ENCODE results near the gene RPGRIP1L. TPM values are rescaled to one million over a fixed set of nuclear protein-coding genes. Genes with fewer than 3 reads are reported as not detected.
A peak's percentile ranks its signal among the peaks of the same experiment; 100 is the strongest.

The RPGRIP1L gene
- total RNA-seq, 1 experiment from 2014 or later, result 9.8 TPM

DNA sequence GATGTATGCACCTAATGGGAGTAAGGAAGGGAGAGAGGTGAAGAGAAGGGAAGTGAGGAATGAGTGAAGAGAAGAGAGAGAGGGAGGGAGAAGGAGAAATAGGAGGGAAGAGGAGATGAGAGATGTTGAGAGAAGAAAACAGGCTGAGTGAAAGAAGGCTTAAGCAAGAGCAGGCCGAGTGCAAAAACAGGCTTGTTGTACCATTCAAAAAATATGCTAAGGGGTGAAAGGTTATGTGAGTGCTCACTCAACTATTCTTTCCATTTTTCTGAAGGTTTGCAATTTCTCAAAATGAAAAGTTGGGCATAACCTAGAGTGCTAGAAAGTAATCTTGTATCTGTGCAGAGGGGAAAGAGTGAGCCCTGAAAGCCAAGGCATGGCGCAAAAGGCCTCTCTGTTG is 22.9 kb downstream of the RPGRIP1L start:
- Mint-ChIP-seq H3K9me3 (peaks cover 8% of the 10 kb centered on the region), H3K27ac (peak overlapping the region; percentile 40; the same call in 1 of the 2 replicates), H3K27me3 (ENCODE audit: low read depth) (no peaks in the 10 kb centered on the region), H3K4me1 (peaks cover 10% of the 10 kb centered on the region), H3K36me3 (peaks cover 18% of the 10 kb centered on the region), H3K4me3 (no peak overlapping the region)
- ChIA-PET CTCF (no interaction called here), POLR2A (interaction anchor here (0.6 kb wide), 1 partner anchor 575 kb away, joined by 4 read pairs; no protein-coding TSS in a partner anchor)
- TF ChIP-seq JUN (CRISPR knock-in tag; IDR thresholded peaks at IDR 0.05) (no peak), ZNF121 (CRISPR knock-in tag; IDR thresholded peaks at IDR 0.05) (no peak), TEAD1 (CRISPR knock-in tag; IDR thresholded peaks at IDR 0.05) (no peak)
- ATAC-seq, result no peak
- DNase-seq (ENCODE audit: low spot score), result no peak

DNA sequence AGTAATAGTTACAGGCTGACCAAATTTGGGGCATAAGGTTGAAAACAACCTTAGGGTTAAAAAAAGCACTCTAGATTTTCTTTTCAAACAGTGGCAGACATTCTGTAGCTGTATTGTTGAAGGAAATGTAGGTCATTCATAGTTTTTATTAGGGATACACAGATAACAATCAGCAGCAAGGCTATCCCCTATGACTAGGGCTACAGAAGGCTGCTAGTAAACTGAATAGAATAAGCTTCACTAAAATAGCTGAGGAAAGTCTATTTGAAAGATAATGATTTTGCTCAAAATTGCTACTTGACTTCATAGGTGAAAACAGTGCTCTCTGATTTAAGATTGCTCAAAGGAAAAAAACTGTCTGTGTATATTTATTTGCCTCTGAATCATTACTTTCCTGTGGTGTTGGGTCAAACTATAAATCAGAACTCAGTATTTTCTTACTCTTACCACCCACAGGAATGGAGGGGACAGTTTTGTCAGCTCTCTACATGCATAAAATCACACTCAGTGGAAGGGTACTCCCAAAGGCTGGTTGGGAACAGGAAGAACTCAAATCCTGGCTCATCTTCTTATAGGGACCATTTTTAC is 24.8 kb downstream of the RPGRIP1L start:
- CTCF ChIA-PET, result no interaction called here
- DNase-seq (ENCODE audit: low spot score) (no peak), ATAC-seq (no peak)
- TF ChIP-seq ESRRA (CRISPR knock-in tag; IDR thresholded peaks at IDR 0.05; ENCODE audit: borderline replicate concordance) (no peak), SP1 (CRISPR knock-in tag; conservative IDR thresholded peaks at IDR 0.05) (no peak), ELF4 (CRISPR knock-in tag; IDR thresholded peaks at IDR 0.05; ENCODE audit: low read depth) (no peak), GTF2I (CRISPR knock-in tag; conservative IDR thresholded peaks at IDR 0.05) (no peak), ZNF263 (CRISPR knock-in tag; IDR thresholded peaks at IDR 0.05; ENCODE audit: low read depth) (no peak), FOXK1 (CRISPR knock-in tag; IDR thresholded peaks at IDR 0.05) (no peak), CREB1 (CRISPR knock-in tag; IDR thresholded peaks at IDR 0.05) (no peak), GABPB1 (CRISPR knock-in tag; IDR thresholded peaks at IDR 0.05) (no peak), CBFB (CRISPR knock-in tag; IDR thresholded peaks at IDR 0.05; ENCODE audit: low read depth) (no peak), MYBL2 (CRISPR knock-in tag; IDR thresholded peaks at IDR 0.05) (no peak)
- TF ChIP-seq, protein P1, sequence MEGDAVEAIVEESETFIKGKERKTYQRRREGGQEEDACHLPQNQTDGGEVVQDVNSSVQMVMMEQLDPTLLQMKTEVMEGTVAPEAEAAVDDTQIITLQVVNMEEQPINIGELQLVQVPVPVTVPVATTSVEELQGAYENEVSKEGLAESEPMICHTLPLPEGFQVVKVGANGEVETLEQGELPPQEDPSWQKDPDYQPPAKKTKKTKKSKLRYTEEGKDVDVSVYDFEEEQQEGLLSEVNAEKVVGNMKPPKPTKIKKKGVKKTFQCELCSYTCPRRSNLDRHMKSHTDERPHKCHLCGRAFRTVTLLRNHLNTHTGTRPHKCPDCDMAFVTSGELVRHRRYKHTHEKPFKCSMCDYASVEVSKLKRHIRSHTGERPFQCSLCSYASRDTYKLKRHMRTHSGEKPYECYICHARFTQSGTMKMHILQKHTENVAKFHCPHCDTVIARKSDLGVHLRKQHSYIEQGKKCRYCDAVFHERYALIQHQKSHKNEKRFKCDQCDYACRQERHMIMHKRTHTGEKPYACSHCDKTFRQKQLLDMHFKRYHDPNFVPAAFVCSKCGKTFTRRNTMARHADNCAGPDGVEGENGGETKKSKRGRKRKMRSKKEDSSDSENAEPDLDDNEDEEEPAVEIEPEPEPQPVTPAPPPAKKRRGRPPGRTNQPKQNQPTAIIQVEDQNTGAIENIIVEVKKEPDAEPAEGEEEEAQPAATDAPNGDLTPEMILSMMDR (IDR thresholded peaks at IDR 0.05), result no peak
- TF ChIP-seq, protein P2, sequence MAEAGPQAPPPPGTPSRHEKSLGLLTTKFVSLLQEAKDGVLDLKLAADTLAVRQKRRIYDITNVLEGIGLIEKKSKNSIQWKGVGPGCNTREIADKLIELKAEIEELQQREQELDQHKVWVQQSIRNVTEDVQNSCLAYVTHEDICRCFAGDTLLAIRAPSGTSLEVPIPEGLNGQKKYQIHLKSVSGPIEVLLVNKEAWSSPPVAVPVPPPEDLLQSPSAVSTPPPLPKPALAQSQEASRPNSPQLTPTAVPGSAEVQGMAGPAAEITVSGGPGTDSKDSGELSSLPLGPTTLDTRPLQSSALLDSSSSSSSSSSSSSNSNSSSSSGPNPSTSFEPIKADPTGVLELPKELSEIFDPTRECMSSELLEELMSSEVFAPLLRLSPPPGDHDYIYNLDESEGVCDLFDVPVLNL (CRISPR knock-in tag; IDR thresholded peaks at IDR 0.05; ENCODE audit: borderline replicate concordance, low read depth), result no peak
- TF ChIP-seq, protein P3, sequence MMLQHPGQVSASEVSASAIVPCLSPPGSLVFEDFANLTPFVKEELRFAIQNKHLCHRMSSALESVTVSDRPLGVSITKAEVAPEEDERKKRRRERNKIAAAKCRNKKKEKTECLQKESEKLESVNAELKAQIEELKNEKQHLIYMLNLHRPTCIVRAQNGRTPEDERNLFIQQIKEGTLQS (CRISPR knock-in tag; conservative IDR thresholded peaks at IDR 0.05), result no peak
- Mint-ChIP-seq H3K4me1 (peaks cover 10% of the 10 kb centered on the region), H3K27ac (no peak overlapping the region), H3K9me3 (no peaks in the 10 kb centered on the region), H3K36me3 (peaks cover 6% of the 10 kb centered on the region), H3K4me3 (no peak overlapping the region), H3K27me3 (ENCODE audit: low read depth) (no peaks in the 10 kb centered on the region)
- POLR2A ChIA-PET, result no interaction called here

DNA sequence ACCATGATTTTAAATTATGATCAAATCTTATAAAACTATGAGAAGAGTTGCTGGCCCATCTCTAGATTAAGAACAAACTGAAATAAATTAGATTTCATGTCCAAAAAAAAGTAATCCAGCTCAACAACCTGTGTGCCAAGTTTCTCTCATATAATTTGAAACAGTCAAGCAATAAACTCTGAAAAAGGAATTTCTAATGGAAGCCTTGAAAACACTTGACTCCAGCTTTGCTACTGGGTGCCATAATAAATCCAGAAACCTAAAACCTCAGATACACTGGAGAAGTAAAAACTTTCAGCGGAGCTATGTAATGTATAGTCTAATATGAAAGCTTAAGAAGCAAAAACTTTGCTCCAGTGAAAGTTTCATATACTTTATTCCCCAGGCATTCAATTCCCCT is 25.5 kb downstream of the RPGRIP1L start:
- no peak overlapping the region for H3K27ac Mint-ChIP-seq
- DNase-seq (ENCODE audit: low spot score) (no peak), ATAC-seq (no peak)
- H3K36me3 Mint-ChIP-seq, result peaks cover 1% of the 10 kb centered on the region; the same call in 1 of the 2 replicates
- no peaks in the 10 kb centered on the region for H3K9me3 Mint-ChIP-seq
- ChIA-PET CTCF (interaction anchor here (0.8 kb wide), 1 partner anchor 14 kb away, joined by 3 read pairs; no protein-coding TSS in a partner anchor), POLR2A (no interaction called here)
- H3K4me1 Mint-ChIP-seq, result peaks cover 10% of the 10 kb centered on the region
- no peak overlapping the region for H3K4me3 Mint-ChIP-seq
- TF ChIP-seq TP53 (CRISPR knock-in tag; IDR thresholded peaks at IDR 0.05) (no peak), ESRRA (CRISPR knock-in tag; IDR thresholded peaks at IDR 0.05; ENCODE audit: borderline replicate concordance) (no peak), ZNF416 (CRISPR knock-in tag; IDR thresholded peaks at IDR 0.05) (no peak), JUN (CRISPR knock-in tag; IDR thresholded peaks at IDR 0.05) (no peak), ELF4 (CRISPR knock-in tag; IDR thresholded peaks at IDR 0.05; ENCODE audit: low read depth) (no peak), FOXJ3 (CRISPR knock-in tag; IDR thresholded peaks at IDR 0.05; ENCODE audit: borderline replicate concordance) (no peak)
- TF ChIP-seq, protein P4, sequence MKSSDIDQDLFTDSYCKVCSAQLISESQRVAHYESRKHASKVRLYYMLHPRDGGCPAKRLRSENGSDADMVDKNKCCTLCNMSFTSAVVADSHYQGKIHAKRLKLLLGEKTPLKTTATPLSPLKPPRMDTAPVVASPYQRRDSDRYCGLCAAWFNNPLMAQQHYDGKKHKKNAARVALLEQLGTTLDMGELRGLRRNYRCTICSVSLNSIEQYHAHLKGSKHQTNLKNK (CRISPR knock-in tag; IDR thresholded peaks at IDR 0.05), result no peak
- TF ChIP-seq, protein P5, sequence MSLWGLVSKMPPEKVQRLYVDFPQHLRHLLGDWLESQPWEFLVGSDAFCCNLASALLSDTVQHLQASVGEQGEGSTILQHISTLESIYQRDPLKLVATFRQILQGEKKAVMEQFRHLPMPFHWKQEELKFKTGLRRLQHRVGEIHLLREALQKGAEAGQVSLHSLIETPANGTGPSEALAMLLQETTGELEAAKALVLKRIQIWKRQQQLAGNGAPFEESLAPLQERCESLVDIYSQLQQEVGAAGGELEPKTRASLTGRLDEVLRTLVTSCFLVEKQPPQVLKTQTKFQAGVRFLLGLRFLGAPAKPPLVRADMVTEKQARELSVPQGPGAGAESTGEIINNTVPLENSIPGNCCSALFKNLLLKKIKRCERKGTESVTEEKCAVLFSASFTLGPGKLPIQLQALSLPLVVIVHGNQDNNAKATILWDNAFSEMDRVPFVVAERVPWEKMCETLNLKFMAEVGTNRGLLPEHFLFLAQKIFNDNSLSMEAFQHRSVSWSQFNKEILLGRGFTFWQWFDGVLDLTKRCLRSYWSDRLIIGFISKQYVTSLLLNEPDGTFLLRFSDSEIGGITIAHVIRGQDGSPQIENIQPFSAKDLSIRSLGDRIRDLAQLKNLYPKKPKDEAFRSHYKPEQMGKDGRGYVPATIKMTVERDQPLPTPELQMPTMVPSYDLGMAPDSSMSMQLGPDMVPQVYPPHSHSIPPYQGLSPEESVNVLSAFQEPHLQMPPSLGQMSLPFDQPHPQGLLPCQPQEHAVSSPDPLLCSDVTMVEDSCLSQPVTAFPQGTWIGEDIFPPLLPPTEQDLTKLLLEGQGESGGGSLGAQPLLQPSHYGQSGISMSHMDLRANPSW (CRISPR knock-in tag; conservative IDR thresholded peaks at IDR 0.05; ENCODE audit: low read depth), result no peak
- TF ChIP-seq, protein P6, sequence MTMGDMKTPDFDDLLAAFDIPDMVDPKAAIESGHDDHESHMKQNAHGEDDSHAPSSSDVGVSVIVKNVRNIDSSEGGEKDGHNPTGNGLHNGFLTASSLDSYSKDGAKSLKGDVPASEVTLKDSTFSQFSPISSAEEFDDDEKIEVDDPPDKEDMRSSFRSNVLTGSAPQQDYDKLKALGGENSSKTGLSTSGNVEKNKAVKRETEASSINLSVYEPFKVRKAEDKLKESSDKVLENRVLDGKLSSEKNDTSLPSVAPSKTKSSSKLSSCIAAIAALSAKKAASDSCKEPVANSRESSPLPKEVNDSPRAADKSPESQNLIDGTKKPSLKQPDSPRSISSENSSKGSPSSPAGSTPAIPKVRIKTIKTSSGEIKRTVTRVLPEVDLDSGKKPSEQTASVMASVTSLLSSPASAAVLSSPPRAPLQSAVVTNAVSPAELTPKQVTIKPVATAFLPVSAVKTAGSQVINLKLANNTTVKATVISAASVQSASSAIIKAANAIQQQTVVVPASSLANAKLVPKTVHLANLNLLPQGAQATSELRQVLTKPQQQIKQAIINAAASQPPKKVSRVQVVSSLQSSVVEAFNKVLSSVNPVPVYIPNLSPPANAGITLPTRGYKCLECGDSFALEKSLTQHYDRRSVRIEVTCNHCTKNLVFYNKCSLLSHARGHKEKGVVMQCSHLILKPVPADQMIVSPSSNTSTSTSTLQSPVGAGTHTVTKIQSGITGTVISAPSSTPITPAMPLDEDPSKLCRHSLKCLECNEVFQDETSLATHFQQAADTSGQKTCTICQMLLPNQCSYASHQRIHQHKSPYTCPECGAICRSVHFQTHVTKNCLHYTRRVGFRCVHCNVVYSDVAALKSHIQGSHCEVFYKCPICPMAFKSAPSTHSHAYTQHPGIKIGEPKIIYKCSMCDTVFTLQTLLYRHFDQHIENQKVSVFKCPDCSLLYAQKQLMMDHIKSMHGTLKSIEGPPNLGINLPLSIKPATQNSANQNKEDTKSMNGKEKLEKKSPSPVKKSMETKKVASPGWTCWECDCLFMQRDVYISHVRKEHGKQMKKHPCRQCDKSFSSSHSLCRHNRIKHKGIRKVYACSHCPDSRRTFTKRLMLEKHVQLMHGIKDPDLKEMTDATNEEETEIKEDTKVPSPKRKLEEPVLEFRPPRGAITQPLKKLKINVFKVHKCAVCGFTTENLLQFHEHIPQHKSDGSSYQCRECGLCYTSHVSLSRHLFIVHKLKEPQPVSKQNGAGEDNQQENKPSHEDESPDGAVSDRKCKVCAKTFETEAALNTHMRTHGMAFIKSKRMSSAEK (CRISPR knock-in tag; IDR thresholded peaks at IDR 0.05; ENCODE audit: borderline replicate concordance), result no peak
- no peaks in the 10 kb centered on the region for H3K27me3 Mint-ChIP-seq (ENCODE audit: low read depth)

Measured in WTC11 (cell line).